ENCODE data around the gene HMGN4. TPM values are rescaled to one million over a fixed set of nuclear protein-coding genes. Genes with fewer than 3 reads are reported as not detected.
A peak's percentile ranks its signal among the peaks of the same experiment; 100 is the strongest.

HMGN4 gene
- total and polyA plus RNA-seq, 9 donors: 48.6 to 78.9 (median 58.4) TPM

GRCh38 chr6:26592649-26593048 lies 54.5 kb downstream of the HMGN4 start:
- intact Hi-C loops (cut with DNase I): loop anchor here in 2 of 4 donors (10.0 kb wide), 2 partner anchors 248 to 418 kb away; no protein-coding TSS in a partner anchor
- no peaks in the 10 kb centered on the region for H3K9me3 ChIP-seq
- WGBS, 3 donors: 45 to 54% (median 51%) methylated on average over 4 of the region's 4 CpGs
- TF ChIP-seq POLR2A (IDR thresholded peaks at IDR 0.05) (no peak), EP300 (IDR thresholded peaks at IDR 0.05) (no peak), CTCF (IDR thresholded peaks at IDR 0.05) (no peak)
- H3K27ac ChIP-seq: no peak overlapping the region
- no peaks in the 10 kb centered on the region for H3K36me3 ChIP-seq
- H3K27me3 ChIP-seq: no peaks in the 10 kb centered on the region
- no peak for DNase-seq
- peaks cover 2% of the 10 kb centered on the region for H3K4me1 ChIP-seq (ENCODE audit: insufficient read depth)
- H3K4me3 ChIP-seq: no peak overlapping the region

- WGBS, 3 donors: 28 to 47% (median 33%) methylated on average over 20 of the region's 20 CpGs
- H3K9me3 ChIP-seq: no peaks in the 10 kb centered on the region
- no peak overlapping the region for H3K27ac ChIP-seq
- no peak for TF ChIP-seq CTCF (IDR thresholded peaks at IDR 0.05)
- TF ChIP-seq EP300 (IDR thresholded peaks at IDR 0.05): no peak
- no peak for TF ChIP-seq POLR2A (IDR thresholded peaks at IDR 0.05)
- intact Hi-C loops (cut with DNase I): loop anchor here in 2 of 4 donors (10.0 kb wide), 2 partner anchors 249 to 419 kb away; no protein-coding TSS in a partner anchor
- H3K36me3 ChIP-seq: no peaks in the 10 kb centered on the region
- DNase-seq: no peak
- H3K4me3 ChIP-seq: no peak overlapping the region
- no peaks in the 10 kb centered on the region for H3K27me3 ChIP-seq
- peaks cover 4% of the 10 kb centered on the region for H3K4me1 ChIP-seq (ENCODE audit: insufficient read depth)
Measured at GRCh38 chr6:26593278-26594130, 55.3 kb downstream of the HMGN4 start.

GRCh38 chr6:26594131-26594498 lies 55.9 kb downstream of the HMGN4 start:
- intact Hi-C loops (cut with DNase I): loop anchor here in 2 of 4 donors (10.0 kb wide), 2 partner anchors 249 to 419 kb away; no protein-coding TSS in a partner anchor
- 27 to 43% (median 35%) methylated on average over 6 of the region's 6 CpGs for WGBS, 3 donors

GRCh38 chr6:26594730-26595632 lies 56.8 kb downstream of the HMGN4 start:
- intact Hi-C loops (cut with DNase I): loop anchor here in 3 of 4 donors (5.0 to 10.0 kb wide), 3 partner anchors 250 to 420 kb away; no protein-coding TSS in a partner anchor
- WGBS, 3 donors: 7 to 15% (median 12%) methylated on average over 23 of the region's 23 CpGs
- Histone ChIP-seq H3K9me3 (no peaks in the 10 kb centered on the region), H3K27me3 (no peaks in the 10 kb centered on the region), H3K27ac (peak overlapping the region in 1 of 2 donors; percentile 77), H3K4me3 (peak overlapping the region; percentile 89), H3K36me3 (no peaks in the 10 kb centered on the region), H3K4me1 (ENCODE audit: insufficient read depth) (peaks cover 4% of the 10 kb centered on the region)
- peak; percentile 34 to 70 (median 57) for DNase-seq
- TF ChIP-seq EP300 (IDR thresholded peaks at IDR 0.05) (no peak), POLR2A (IDR thresholded peaks at IDR 0.05) (no peak), CTCF (IDR thresholded peaks at IDR 0.05) (no peak)

More at GRCh38 chr6:26594131-26594498, 55.9 kb downstream of the HMGN4 start:
- Histone ChIP-seq H3K4me3 (no peak overlapping the region), H3K9me3 (no peaks in the 10 kb centered on the region), H3K27me3 (no peaks in the 10 kb centered on the region), H3K4me1 (ENCODE audit: insufficient read depth) (peaks cover 4% of the 10 kb centered on the region), H3K27ac (no peak overlapping the region), H3K36me3 (no peaks in the 10 kb centered on the region)
- no peak for DNase-seq
- no peak for TF ChIP-seq EP300 (IDR thresholded peaks at IDR 0.05)

Measured in ovary (tissue), 9 donors.